PC-3 (cell line): ENCODE data around the gene KCNQ1. TPM values are rescaled to one million over a fixed set of nuclear protein-coding genes. Genes with fewer than 3 reads are reported as not detected.

Source experiments
- ATAC-seq: fragments of 200-7000 bp; cut with Tn5 transposase; 2 replicates; pipeline ENCODE4 v1.9.1; 2020; ENCODE audit warnings: mild to moderate bottlenecking, moderate library complexity
- BruUV-seq: library from RNA; stranded (reverse); fragments of 400-500 nt; replicated peaks from 2 replicates; lab custom pipeline; 2021; lab: Mats Ljungman, UMichigan
- CTCF ChIA-PET: fragments of 300-600 bp; sonication (Branson Sonifier 250); formaldehyde crosslinking; loops from one replicate; lab custom pipeline; 2022; ENCODE audit warnings: antibody characterized with exemption; lab: Charles Lee
- POLR2A ChIA-PET: fragments of 300-600 bp; sonication (Branson Sonifier 250); formaldehyde crosslinking; loops from one replicate; lab custom pipeline; 2022; ENCODE audit warnings: antibody characterized with exemption; ENCODE audit not compliant: unreplicated experiment; lab: Charles Lee
- DNase-seq: peaks from one replicate; pipeline ENCODE4 v3.0.0-alpha.2; 2015
- H2AFZ ChIP-seq: fragments of 300-600 bp; sonication (generic); 2 replicates; pipeline ENCODE4 v1.6.0; 2016; ENCODE audit warnings: antibody characterized with exemption, low read length
- H3F3A ChIP-seq: fragments of 300-600 bp; sonication (generic); one replicate; pipeline ENCODE4 v1.6.0; 2017; ENCODE audit warnings: antibody characterized with exemption, low read length, control low read depth, mild to moderate bottlenecking; ENCODE audit not compliant: unreplicated experiment
- H3K27ac ChIP-seq: fragments of 300-600 bp; sonication (generic); 2 replicates; pipeline ENCODE4 v1.5.1; 2016; ENCODE audit warnings: mild to moderate bottlenecking, low read length
- H3K27me3 ChIP-seq: fragments of 300-600 bp; sonication (generic); 2 replicates; pipeline ENCODE4 v1.6.1; 2016; ENCODE audit warnings: low read length, mixed read lengths
- H3K36me3 ChIP-seq: fragments of 300-600 bp; sonication (generic); 2 replicates; pipeline ENCODE4 v1.6.1; 2016; ENCODE audit warnings: low read depth, mixed run types, low read length, mixed read lengths
- H3K4me1 ChIP-seq: fragments of 300-600 bp; sonication (generic); 2 replicates; pipeline ENCODE4 v1.5.1; 2016; ENCODE audit warnings: low read length; ENCODE audit not compliant: insufficient read depth
- H3K4me2 ChIP-seq: fragments of 300-600 bp; sonication (generic); 2 replicates; pipeline ENCODE4 v1.6.0; 2016; ENCODE audit warnings: low read length
- H3K4me3 ChIP-seq: fragments of 300-600 bp; sonication (generic); 2 replicates; pipeline ENCODE4 v1.5.1; 2016; ENCODE audit warnings: mild to moderate bottlenecking, low read length, mixed read lengths
- H3K79me2 ChIP-seq: fragments of 300-600 bp; sonication (generic); 2 replicates; pipeline ENCODE4 v1.6.1; 2017; ENCODE audit warnings: low read length, mixed read lengths
- H3K9ac ChIP-seq: fragments of 300-600 bp; sonication (generic); 2 replicates; pipeline ENCODE4 v1.6.0; 2016; ENCODE audit warnings: mild to moderate bottlenecking, low read length
- H3K9me2 ChIP-seq: fragments of 300-600 bp; sonication (generic); replicated peaks from 2 replicates; pipeline ENCODE4 v1.6.1; 2016; ENCODE audit warnings: mixed run types, low read length, mixed read lengths
- H3K9me3 ChIP-seq: fragments of 300-600 bp; sonication (generic); 2 replicates; pipeline ENCODE4 v1.6.1; 2016; ENCODE audit warnings: low read length, mixed read lengths
- H4K20me1 ChIP-seq: fragments of 300-600 bp; sonication (generic); 2 replicates; pipeline ENCODE4 v1.6.1; 2016; ENCODE audit warnings: low read length, mixed read lengths
- EZH2 ChIP-seq: fragments of 300-600 bp; sonication (generic); IDR thresholded peaks from one replicate; pipeline ENCODE4 v1.6.1; 2017; ENCODE audit warnings: antibody characterized with exemption, mild to moderate bottlenecking, low read length; ENCODE audit not compliant: unreplicated experiment
- EZH2phosphoT487 ChIP-seq: fragments of 300-600 bp; sonication (generic); IDR thresholded peaks from 2 replicates; pipeline ENCODE4 v1.6.1; 2018; ENCODE audit warnings: mild to moderate bottlenecking, antibody characterized with exemption, low read length, borderline replicate concordance
- intact Hi-C: fragments of 100-400 bp; cut with micrococcal nuclease; formaldehyde crosslinking; loops from 2 replicates; pipeline ENCODE4 v1.9.0; 2023
- total RNA-seq: library from RNA; depleted of rRNA; stranded (reverse); fragments of >200 nt; gene quantifications from 2 replicates; pipeline ENCODE4 v1.2.3, GENCODE V29; 2014
- TF ChIP-seq, protein P1 (sequence below): fragments of 300-600 bp; sonication (generic); conservative IDR thresholded peaks from 2 replicates; pipeline ENCODE4 v1.5.1; 2017; ENCODE audit warnings: antibody characterized with exemption, low read depth, mild to moderate bottlenecking, low read length

The KCNQ1 gene
- total RNA-seq, 1 experiment from 2014 or later: 0.40 TPM

DNA sequence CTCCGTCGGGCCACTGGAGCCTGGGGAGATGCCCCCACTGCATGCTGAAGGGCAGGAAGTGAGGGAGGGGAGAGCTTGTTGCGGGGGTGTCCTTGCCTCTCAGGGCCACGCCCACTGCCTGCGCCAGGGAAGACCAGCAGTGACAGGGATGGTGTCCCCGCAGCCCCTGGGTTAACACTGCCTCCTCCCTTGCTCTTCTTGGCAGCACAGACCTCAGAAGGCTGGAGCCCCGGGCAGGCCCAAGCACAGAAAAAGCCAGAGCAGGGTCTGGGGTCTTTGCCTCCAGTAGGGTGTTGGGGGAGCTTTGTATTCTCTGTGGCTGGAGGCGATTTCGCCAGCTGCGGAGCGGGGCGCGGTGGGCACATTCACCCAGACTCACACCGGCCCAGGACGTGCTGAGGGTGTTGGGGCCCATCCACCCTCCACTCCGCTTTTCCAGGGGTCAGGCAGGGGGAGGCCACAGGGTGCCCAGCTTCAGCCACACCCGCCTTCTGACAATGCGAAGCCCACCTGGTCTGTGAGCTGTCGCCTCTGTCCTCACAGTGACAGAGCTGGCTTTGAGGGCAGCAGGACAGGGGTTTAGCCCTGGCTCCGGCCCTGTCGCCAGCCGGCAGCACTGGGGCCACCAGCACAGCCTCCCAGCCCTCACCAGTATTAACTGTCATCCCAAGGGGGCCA is 357.0 kb downstream of the KCNQ1 start:
- Histone ChIP-seq H3K9me2 (no peaks in the 10 kb centered on the region), H4K20me1 (no peaks in the 10 kb centered on the region), H3K36me3 (no peaks in the 10 kb centered on the region), H3K27me3 (no peaks in the 10 kb centered on the region), H3K79me2 (no peaks in the 10 kb centered on the region), H3K27ac (no peak overlapping the region), H3K4me2 (no peak overlapping the region), H3K4me1 (no peaks in the 10 kb centered on the region), H3K9me3 (no peaks in the 10 kb centered on the region), H3K9ac (no peak overlapping the region), H2AFZ (no peak overlapping the region), H3K4me3 (no peak overlapping the region), H3F3A (no peaks in the 10 kb centered on the region)
- intact Hi-C loops: no loop called here
- ATAC-seq (no peak), DNase-seq (no peak)
- ChIA-PET POLR2A (interaction anchor here (0.5 kb wide), 1 partner anchor 515 kb away, joined by 7 read pairs; no protein-coding TSS in a partner anchor), CTCF (no interaction called here)
- TF ChIP-seq, protein P1, sequence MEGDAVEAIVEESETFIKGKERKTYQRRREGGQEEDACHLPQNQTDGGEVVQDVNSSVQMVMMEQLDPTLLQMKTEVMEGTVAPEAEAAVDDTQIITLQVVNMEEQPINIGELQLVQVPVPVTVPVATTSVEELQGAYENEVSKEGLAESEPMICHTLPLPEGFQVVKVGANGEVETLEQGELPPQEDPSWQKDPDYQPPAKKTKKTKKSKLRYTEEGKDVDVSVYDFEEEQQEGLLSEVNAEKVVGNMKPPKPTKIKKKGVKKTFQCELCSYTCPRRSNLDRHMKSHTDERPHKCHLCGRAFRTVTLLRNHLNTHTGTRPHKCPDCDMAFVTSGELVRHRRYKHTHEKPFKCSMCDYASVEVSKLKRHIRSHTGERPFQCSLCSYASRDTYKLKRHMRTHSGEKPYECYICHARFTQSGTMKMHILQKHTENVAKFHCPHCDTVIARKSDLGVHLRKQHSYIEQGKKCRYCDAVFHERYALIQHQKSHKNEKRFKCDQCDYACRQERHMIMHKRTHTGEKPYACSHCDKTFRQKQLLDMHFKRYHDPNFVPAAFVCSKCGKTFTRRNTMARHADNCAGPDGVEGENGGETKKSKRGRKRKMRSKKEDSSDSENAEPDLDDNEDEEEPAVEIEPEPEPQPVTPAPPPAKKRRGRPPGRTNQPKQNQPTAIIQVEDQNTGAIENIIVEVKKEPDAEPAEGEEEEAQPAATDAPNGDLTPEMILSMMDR: no peak
- no peak for TF ChIP-seq EZH2phosphoT487
- TF ChIP-seq EZH2: no peak
- BruUV-seq: no TSS peak

DNA sequence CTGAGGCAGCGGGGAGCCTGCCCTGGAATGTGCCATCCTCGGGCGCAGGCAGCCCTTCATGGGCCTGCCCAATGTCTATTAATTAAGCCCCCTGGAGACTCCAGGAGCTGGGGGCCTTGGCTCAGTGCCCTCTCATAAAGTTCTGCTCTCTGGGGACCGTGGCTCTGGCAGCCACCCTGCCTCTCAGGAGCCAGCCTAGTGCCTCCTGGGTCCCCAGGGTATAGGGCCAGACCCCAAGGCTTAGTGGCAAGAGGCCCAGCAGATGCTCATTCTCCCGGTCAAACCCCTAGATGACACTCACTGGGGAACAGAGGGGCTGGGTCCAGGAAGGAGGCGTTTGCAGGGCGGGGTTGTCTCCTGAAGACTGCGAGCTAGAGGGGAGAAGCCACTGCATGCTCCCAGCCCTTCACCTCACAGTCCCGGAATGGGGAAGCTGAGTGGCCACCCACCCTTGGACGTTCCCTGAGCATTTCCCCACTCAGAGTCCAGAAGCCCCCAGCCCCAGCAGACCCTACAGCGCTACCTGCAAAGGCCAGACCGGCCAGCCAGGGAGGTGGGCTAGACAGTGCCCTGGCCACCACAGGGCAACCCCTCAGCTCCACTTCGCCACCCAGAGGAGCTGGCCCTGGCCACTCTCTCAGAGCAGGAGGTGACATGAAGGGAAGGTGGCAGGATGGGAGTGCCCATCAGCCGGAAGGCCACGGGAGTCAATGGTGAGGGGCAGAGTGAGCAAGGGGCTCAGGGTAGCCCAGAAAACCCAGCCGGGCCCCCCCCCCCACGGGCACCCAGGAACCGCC is 357.8 kb downstream of the KCNQ1 start:
- TF ChIP-seq EZH2: no peak
- TF ChIP-seq EZH2phosphoT487: no peak
- TF ChIP-seq, protein P1: no peak
- H3K9me2 ChIP-seq: no peaks in the 10 kb centered on the region
- POLR2A ChIA-PET: interaction anchor here (0.5 kb wide), 1 partner anchor 516 kb away, joined by 7 read pairs; no protein-coding TSS in a partner anchor

More for the DNA sequence above, 357.8 kb downstream of the KCNQ1 start:
- Histone ChIP-seq H3K4me3 (no peak overlapping the region), H3K9ac (no peak overlapping the region), H2AFZ (no peak overlapping the region), H3K79me2 (no peaks in the 10 kb centered on the region), H3K36me3 (no peaks in the 10 kb centered on the region), H3K4me2 (no peak overlapping the region), H3F3A (no peaks in the 10 kb centered on the region), H3K27me3 (no peaks in the 10 kb centered on the region), H3K27ac (no peak overlapping the region), H3K4me1 (0 out of 2 replicates have a peak, but pooled peaks cover 3% of the 10 kb centered on the region), H4K20me1 (no peaks in the 10 kb centered on the region), H3K9me3 (no peaks in the 10 kb centered on the region)
- DNase-seq (no peak), ATAC-seq (no peak)
- intact Hi-C loops: no loop called here
- no TSS peak for BruUV-seq
- CTCF ChIA-PET: no interaction called here
